ENCODE data around the gene NTRK1.
A peak's percentile ranks its signal among the peaks of the same experiment; 100 is the strongest.

NTRK1 gene

GRCh38 chr1:156908541-156908940, 47.9 kb downstream of the NTRK1 start:
- intact Hi-C loops (cut with micrococcal nuclease): no loop called here
- H3K27ac Mint-ChIP-seq: peak overlapping the region; percentile 28
- H3K36me3 Mint-ChIP-seq (ENCODE audit: low read depth): no peaks in the 10 kb centered on the region
- H3K4me1 Mint-ChIP-seq (ENCODE audit: low read depth): peaks cover 29% of the 10 kb centered on the region
- H3K27me3 Mint-ChIP-seq: peaks cover 19% of the 10 kb centered on the region
- H3K4me3 Mint-ChIP-seq: no peak overlapping the region
- H3K9me3 Mint-ChIP-seq: no peaks in the 10 kb centered on the region

- Mint-ChIP-seq H3K9me3 (no peaks in the 10 kb centered on the region), H3K4me3 (no peak overlapping the region), H3K36me3 (ENCODE audit: low read depth) (no peaks in the 10 kb centered on the region), H3K4me1 (ENCODE audit: low read depth) (peaks cover 29% of the 10 kb centered on the region), H3K27me3 (peaks cover 18% of the 10 kb centered on the region), H3K27ac (peak overlapping the region; percentile 28)
- intact Hi-C loops (cut with micrococcal nuclease): no loop called here
Observed at GRCh38 chr1:156908955-156909354, 48.3 kb downstream of the NTRK1 start.

- Mint-ChIP-seq H3K4me1 (ENCODE audit: low read depth) (peaks cover 29% of the 10 kb centered on the region), H3K27me3 (peaks cover 20% of the 10 kb centered on the region)
- intact Hi-C loops (cut with micrococcal nuclease): no loop called here
Observed at GRCh38 chr1:156909671-156910070, 49.0 kb downstream of the NTRK1 start.

GRCh38 chr1:156910309-156910782, 49.7 kb downstream of the NTRK1 start:
- no peaks in the 10 kb centered on the region for H3K36me3 Mint-ChIP-seq (ENCODE audit: low read depth)
- intact Hi-C loops (cut with micrococcal nuclease): no loop called here
- no peak overlapping the region for H3K4me3 Mint-ChIP-seq
- H3K9me3 Mint-ChIP-seq: no peaks in the 10 kb centered on the region
- no peak overlapping the region for H3K27ac Mint-ChIP-seq
- H3K4me1 Mint-ChIP-seq (ENCODE audit: low read depth): peaks cover 27% of the 10 kb centered on the region
- H3K27me3 Mint-ChIP-seq: peaks cover 20% of the 10 kb centered on the region

More at GRCh38 chr1:156909671-156910070, 49.0 kb downstream of the NTRK1 start:
- no peaks in the 10 kb centered on the region for H3K36me3 Mint-ChIP-seq (ENCODE audit: low read depth)
- no peak overlapping the region for H3K27ac Mint-ChIP-seq
- no peak overlapping the region for H3K4me3 Mint-ChIP-seq
- no peaks in the 10 kb centered on the region for H3K9me3 Mint-ChIP-seq

GRCh38 chr1:156911577-156912298, 51.1 kb downstream of the NTRK1 start:
- Mint-ChIP-seq H3K4me1 (ENCODE audit: low read depth) (peaks cover 16% of the 10 kb centered on the region), H3K36me3 (ENCODE audit: low read depth) (no peaks in the 10 kb centered on the region), H3K27me3 (peaks cover 17% of the 10 kb centered on the region), H3K27ac (no peak overlapping the region), H3K4me3 (no peak overlapping the region), H3K9me3 (no peaks in the 10 kb centered on the region)
- intact Hi-C loops (cut with micrococcal nuclease): no loop called here

- Mint-ChIP-seq H3K4me1 (ENCODE audit: low read depth) (peaks cover 11% of the 10 kb centered on the region), H3K27ac (no peak overlapping the region), H3K36me3 (ENCODE audit: low read depth) (no peaks in the 10 kb centered on the region), H3K4me3 (no peak overlapping the region), H3K27me3 (peaks cover 17% of the 10 kb centered on the region), H3K9me3 (no peaks in the 10 kb centered on the region)
- intact Hi-C loops (cut with micrococcal nuclease): no loop called here
Observed at GRCh38 chr1:156912310-156912709, 51.6 kb downstream of the NTRK1 start.

GRCh38 chr1:156912861-156913808, 52.5 kb downstream of the NTRK1 start:
- peaks cover 21% of the 10 kb centered on the region for H3K27me3 Mint-ChIP-seq
- H3K4me3 Mint-ChIP-seq: no peak overlapping the region
- peaks cover 6% of the 10 kb centered on the region for H3K4me1 Mint-ChIP-seq (ENCODE audit: low read depth)
- peak overlapping the region; percentile 2 for H3K27ac Mint-ChIP-seq
- no peaks in the 10 kb centered on the region for H3K9me3 Mint-ChIP-seq
- intact Hi-C loops (cut with micrococcal nuclease): no loop called here
- no peaks in the 10 kb centered on the region for H3K36me3 Mint-ChIP-seq (ENCODE audit: low read depth)

GRCh38 chr1:156913809-156914387, 53.2 kb downstream of the NTRK1 start:
- Mint-ChIP-seq H3K36me3 (ENCODE audit: low read depth) (no peaks in the 10 kb centered on the region), H3K27ac (peak overlapping the region; percentile 2), H3K9me3 (no peaks in the 10 kb centered on the region), H3K4me1 (ENCODE audit: low read depth) (peaks cover 6% of the 10 kb centered on the region), H3K27me3 (peaks cover 27% of the 10 kb centered on the region), H3K4me3 (no peak overlapping the region)
- intact Hi-C loops (cut with micrococcal nuclease): no loop called here

- Mint-ChIP-seq H3K27ac (no peak overlapping the region), H3K4me3 (no peak overlapping the region), H3K27me3 (peaks cover 32% of the 10 kb centered on the region), H3K4me1 (ENCODE audit: low read depth) (peaks cover 6% of the 10 kb centered on the region), H3K36me3 (ENCODE audit: low read depth) (no peaks in the 10 kb centered on the region), H3K9me3 (no peaks in the 10 kb centered on the region)
- intact Hi-C loops (cut with micrococcal nuclease): no loop called here
Observed at GRCh38 chr1:156914440-156914856, 53.8 kb downstream of the NTRK1 start.

- H3K27me3 Mint-ChIP-seq: peaks cover 75% of the 10 kb centered on the region
- no peak within 1 kb of the TSS for H3K27ac Mint-ChIP-seq
- peak within 1 kb of the TSS; percentile 30 for H3K4me3 Mint-ChIP-seq
- H3K4me1 Mint-ChIP-seq (ENCODE audit: low read depth): peaks cover 22% of the 10 kb centered on the region
- intact Hi-C loops (cut with micrococcal nuclease): loop anchor here (1.0 kb wide), 1 partner anchor 28 kb away; no protein-coding TSS in a partner anchor
- no peaks in the 10 kb centered on the region for H3K36me3 Mint-ChIP-seq (ENCODE audit: low read depth)
- no peaks in the 10 kb centered on the region for H3K9me3 Mint-ChIP-seq
Observed at GRCh38 chr1:156920233-156921052, 59.8 kb downstream of the NTRK1 start, which contains the start of gene LRRC71. LRRC71 (plus strand) TSS chr1:156920632; CDS start chr1:156920804, 172 bp downstream.

- Mint-ChIP-seq H3K4me3 (no peak overlapping the region), H3K36me3 (ENCODE audit: low read depth) (no peaks in the 10 kb centered on the region), H3K27ac (no peak overlapping the region), H3K9me3 (no peaks in the 10 kb centered on the region), H3K27me3 (peaks cover 81% of the 10 kb centered on the region), H3K4me1 (ENCODE audit: low read depth) (peaks cover 22% of the 10 kb centered on the region)
- intact Hi-C loops (cut with micrococcal nuclease): no loop called here
Observed at GRCh38 chr1:156921053-156921529, 60.4 kb downstream of the NTRK1 start.

- Mint-ChIP-seq H3K27ac (no peak overlapping the region), H3K4me3 (no peak overlapping the region)
Observed at GRCh38 chr1:156922986-156923669, 62.5 kb downstream of the NTRK1 start.

More at GRCh38 chr1:156922986-156923669, 62.5 kb downstream of the NTRK1 start:
- H3K27me3 Mint-ChIP-seq: peaks cover 97% of the 10 kb centered on the region
- H3K36me3 Mint-ChIP-seq (ENCODE audit: low read depth): no peaks in the 10 kb centered on the region
- peaks cover 38% of the 10 kb centered on the region for H3K4me1 Mint-ChIP-seq (ENCODE audit: low read depth)
- H3K9me3 Mint-ChIP-seq: no peaks in the 10 kb centered on the region
- intact Hi-C loops (cut with micrococcal nuclease): no loop called here

Measured in dendritic cell treated with granulocyte-macrophage colony-stimulating factor and Interleukin-4, amounts not matched to agents 40 ng/mL and 50 ng/mL, for 4 days (primary cell).